Progenitor cell of endocrine pancreas (in vitro differentiated cells): Measurements from ENCODE around the gene TSPYL2. TPM values are rescaled to one million over a fixed set of nuclear protein-coding genes. Genes with fewer than 3 reads are reported as not detected.
A peak's percentile ranks its signal among the peaks of the same experiment; 100 is the strongest.

Experiments
- DNase-seq: peaks from one replicate; pipeline ENCODE4 v3.0.0; 2021; ENCODE audit warnings: low spot score; ENCODE audit not compliant: unreplicated experiment
- H3K27ac Mint-ChIP-seq: 2 replicates; pipeline ENCODE4 v1.8.0; 2021; ENCODE audit warnings: mild to moderate bottlenecking, moderate library complexity, mixed read lengths
- H3K27me3 Mint-ChIP-seq: 2 replicates; pipeline ENCODE4 v1.8.0; 2021; ENCODE audit warnings: mixed read lengths
- H3K36me3 Mint-ChIP-seq: 2 replicates; pipeline ENCODE4 v1.8.0; 2022; ENCODE audit warnings: mixed read lengths; ENCODE audit not compliant: insufficient read depth
- H3K4me1 Mint-ChIP-seq: 2 replicates; pipeline ENCODE4 v1.8.0; 2021; ENCODE audit warnings: low read depth, mixed read lengths
- H3K4me3 Mint-ChIP-seq: 2 replicates; pipeline ENCODE4 v1.8.0; 2021; ENCODE audit warnings: low read depth, mild to moderate bottlenecking, moderate library complexity, mixed read lengths
- H3K9me3 Mint-ChIP-seq: 2 replicates; pipeline ENCODE4 v1.8.0; 2021; ENCODE audit warnings: low read depth, mixed read lengths
- total RNA-seq: library from RNA; stranded (reverse); gene quantifications from 2 replicates; pipeline ENCODE4 v1.2.1, GENCODE V29; 2021
- TF ChIP-seq, protein P1 (sequence below): fragments of 200-600 bp; sonication (generic); IDR thresholded peaks from one replicate; pipeline ENCODE4 v1.5.0; 2021; ENCODE audit warnings: antibody characterized with exemption, mild to moderate bottlenecking; ENCODE audit not compliant: unreplicated experiment

Gene TSPYL2
- total RNA-seq, 1 donor from 2014 or later: 54.9 TPM

DNA sequence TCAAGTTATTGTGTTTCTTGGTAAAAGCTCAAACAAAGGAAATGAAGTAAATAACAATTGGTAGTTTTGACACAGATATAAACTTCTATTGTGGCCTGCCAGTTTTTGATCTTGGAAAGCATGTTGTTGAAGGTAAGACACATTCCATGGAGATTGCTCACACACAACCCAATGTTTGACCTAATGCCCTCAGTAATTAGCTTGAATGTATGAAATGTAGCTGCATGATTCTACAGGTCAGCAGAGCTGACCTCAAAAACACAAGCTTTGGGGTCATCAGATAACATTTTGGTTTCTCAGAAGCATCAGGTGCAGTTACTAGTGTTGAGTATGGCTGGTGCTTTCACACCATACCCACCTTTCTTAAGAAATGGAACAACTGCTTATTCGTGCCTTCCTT lies 17.1 kb upstream of the TSPYL2 start:
- Mint-ChIP-seq H3K27me3 (no peaks in the 10 kb centered on the region), H3K36me3 (peaks cover 3% of the 10 kb centered on the region), H3K27ac (no peak overlapping the region), H3K4me3 (no peak overlapping the region), H3K4me1 (no peaks in the 10 kb centered on the region), H3K9me3 (peaks cover 13% of the 10 kb centered on the region)
- TF ChIP-seq, protein P1, sequence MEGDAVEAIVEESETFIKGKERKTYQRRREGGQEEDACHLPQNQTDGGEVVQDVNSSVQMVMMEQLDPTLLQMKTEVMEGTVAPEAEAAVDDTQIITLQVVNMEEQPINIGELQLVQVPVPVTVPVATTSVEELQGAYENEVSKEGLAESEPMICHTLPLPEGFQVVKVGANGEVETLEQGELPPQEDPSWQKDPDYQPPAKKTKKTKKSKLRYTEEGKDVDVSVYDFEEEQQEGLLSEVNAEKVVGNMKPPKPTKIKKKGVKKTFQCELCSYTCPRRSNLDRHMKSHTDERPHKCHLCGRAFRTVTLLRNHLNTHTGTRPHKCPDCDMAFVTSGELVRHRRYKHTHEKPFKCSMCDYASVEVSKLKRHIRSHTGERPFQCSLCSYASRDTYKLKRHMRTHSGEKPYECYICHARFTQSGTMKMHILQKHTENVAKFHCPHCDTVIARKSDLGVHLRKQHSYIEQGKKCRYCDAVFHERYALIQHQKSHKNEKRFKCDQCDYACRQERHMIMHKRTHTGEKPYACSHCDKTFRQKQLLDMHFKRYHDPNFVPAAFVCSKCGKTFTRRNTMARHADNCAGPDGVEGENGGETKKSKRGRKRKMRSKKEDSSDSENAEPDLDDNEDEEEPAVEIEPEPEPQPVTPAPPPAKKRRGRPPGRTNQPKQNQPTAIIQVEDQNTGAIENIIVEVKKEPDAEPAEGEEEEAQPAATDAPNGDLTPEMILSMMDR: no peak
- no peak for DNase-seq

DNA sequence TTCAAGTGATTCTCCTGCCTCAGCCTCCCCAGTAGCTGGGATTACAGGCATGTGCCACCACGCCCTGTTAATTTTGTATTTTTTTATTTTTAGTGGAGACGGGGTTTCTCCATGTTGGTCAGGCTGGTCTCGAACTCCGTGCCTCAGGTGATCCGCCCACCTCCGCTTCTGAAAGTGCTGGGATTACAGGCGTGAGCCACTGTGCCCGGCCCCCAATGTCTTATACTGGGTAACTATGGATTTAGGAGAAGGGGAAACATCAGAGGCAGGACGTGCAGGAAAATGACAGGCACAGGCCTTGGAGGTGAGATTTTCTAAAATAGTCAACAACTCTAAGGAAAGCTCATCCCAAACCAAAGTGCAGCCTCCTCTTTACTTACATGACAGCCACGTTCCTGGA lies 11.1 kb upstream of the TSPYL2 start:
- Mint-ChIP-seq H3K27ac (no peak overlapping the region), H3K4me1 (peaks cover 12% of the 10 kb centered on the region), H3K27me3 (no peaks in the 10 kb centered on the region), H3K36me3 (no peaks in the 10 kb centered on the region), H3K4me3 (no peak overlapping the region), H3K9me3 (peaks cover 16% of the 10 kb centered on the region)
- TF ChIP-seq, protein P1: no peak
- no peak for DNase-seq

DNA sequence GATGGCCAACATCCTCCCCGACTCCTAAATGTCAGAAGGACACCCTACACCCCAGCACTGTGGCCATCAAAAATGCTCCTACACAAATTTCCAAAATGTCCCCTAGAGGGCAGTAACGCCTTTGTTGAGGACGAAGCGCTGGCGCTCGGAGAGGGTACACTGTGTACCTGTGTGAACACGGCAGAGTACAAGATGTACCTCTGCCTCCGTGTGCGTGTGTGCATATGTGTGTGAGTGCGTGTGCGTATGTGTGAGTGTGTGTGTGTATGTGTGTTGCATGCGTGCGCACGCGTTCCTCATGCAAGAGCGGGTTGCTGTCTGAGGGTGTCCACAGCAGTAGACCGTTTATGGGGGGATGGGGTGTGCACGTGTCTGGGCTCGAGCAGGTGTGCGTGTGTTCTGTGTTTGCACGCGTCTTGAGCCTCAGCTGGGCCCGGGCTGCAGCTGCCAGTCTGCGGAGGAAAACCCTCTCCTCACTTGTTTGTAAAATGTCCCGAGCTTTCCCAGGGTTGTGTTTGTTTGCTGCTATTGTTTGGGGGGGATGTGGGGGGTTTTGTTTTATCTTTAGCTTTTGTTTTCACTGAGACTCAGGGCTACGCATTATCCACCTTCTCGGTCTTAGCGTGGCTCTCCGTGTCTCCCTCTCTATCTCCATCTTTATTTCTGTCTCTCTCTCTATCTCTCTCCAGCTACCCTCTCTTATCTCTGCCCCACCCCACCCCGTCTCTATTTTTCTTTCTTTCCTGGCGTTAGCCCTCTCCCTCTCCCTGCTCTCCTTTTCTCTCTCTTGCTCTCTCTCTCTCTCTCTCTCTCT lies 10.4 kb upstream of the TSPYL2 start:
- TF ChIP-seq, protein P1: peak; percentile 61
- H3K4me3 Mint-ChIP-seq: peak overlapping the region; percentile 72
- H3K36me3 Mint-ChIP-seq: no peaks in the 10 kb centered on the region
- H3K27ac Mint-ChIP-seq: peak overlapping the region; percentile 40
- H3K4me1 Mint-ChIP-seq: peaks cover 12% of the 10 kb centered on the region
- peaks cover 17% of the 10 kb centered on the region for H3K9me3 Mint-ChIP-seq
- peak; percentile 37 for DNase-seq
- no peaks in the 10 kb centered on the region for H3K27me3 Mint-ChIP-seq

DNA sequence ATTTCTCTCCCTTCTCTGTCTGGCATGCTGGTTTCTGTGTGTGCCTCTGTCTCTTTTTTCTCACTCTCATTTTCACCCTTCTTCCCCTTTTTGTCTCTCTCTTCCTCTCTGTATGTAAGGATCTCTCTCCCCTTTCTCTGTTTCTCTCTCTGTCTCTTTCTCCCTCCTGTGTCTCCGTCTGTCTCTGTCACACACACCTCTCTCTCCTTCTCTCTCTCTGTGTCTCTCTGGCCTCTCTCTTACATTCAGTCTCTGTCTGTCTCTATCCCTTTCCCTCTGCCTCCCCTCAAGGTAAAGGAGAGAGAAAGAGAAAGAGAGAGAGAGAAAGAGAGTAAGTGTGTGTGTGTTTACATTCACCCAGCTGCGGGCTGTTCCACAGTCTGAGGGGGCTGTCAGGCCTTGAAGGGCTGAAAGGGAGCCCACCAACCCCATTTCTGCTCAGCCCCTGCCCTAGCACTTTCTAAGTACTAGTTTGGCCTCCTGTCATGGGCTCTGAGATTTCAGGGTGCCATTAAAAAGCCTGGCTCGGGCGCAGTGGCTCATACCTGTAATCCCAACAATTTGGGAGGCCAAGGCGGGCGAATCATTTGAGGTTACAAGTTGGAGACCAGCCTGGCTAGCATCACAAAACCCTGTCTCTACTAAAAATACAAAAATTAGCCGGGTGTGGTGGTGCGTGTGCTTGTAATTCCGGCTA lies 9.6 kb upstream of the TSPYL2 start:
- TF ChIP-seq, protein P1: no peak
- Mint-ChIP-seq H3K27me3 (no peaks in the 10 kb centered on the region), H3K4me3 (no peak overlapping the region), H3K9me3 (peaks cover 19% of the 10 kb centered on the region), H3K4me1 (peaks cover 12% of the 10 kb centered on the region), H3K36me3 (no peaks in the 10 kb centered on the region), H3K27ac (no peak overlapping the region)
- no peak for DNase-seq

DNA sequence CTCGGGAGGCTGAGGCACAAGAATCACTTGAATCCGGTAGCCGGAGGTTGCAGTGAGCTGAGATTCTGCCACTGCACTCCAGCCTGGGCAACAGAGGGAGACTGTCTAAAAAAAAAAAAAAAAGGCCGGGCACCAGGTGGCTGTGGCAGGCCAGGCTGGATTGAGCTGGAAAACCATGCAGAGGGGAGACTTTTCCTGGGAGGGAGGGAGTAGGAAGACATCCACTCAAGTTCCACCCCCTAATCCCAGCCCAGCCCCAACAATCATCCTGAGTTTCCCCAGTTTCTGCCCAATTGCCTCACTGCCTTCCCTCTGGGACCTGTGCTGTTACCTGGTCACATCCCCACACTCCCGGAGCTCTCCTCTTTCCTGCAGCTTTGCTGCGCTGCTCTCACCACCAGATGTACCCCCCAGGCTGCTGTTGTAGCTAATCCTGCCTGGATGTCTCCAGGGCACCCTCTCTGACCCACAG lies 9.0 kb upstream of the TSPYL2 start:
- Mint-ChIP-seq H3K9me3 (peaks cover 19% of the 10 kb centered on the region), H3K4me3 (no peak overlapping the region), H3K4me1 (peaks cover 12% of the 10 kb centered on the region), H3K36me3 (peaks cover 1% of the 10 kb centered on the region), H3K27ac (peak overlapping the region; percentile 68), H3K27me3 (no peaks in the 10 kb centered on the region)
- TF ChIP-seq, protein P1: no peak
- DNase-seq: no peak
